Activated T-helper 1 cell treated with anti-CD3 and anti-CD28 coated beads, Interleukin-2, amount 50 U/mL, for 16 hours (primary cell): ENCODE data around the gene TIMM44.
"Not testable (repeated sequence)": the region's sequence is repeated elsewhere in the genome, so short reads cannot be mapped to it uniquely, and the experiment has no call there.

Experiments
- DNase-seq, 2 donors: peaks; one replicate each; pipeline ENCODE4 v3.0.0-alpha.2; 2020; ENCODE audit warnings: low read depth in 1 of 2, low spot score in 1 of 2

Gene TIMM44

DNA sequence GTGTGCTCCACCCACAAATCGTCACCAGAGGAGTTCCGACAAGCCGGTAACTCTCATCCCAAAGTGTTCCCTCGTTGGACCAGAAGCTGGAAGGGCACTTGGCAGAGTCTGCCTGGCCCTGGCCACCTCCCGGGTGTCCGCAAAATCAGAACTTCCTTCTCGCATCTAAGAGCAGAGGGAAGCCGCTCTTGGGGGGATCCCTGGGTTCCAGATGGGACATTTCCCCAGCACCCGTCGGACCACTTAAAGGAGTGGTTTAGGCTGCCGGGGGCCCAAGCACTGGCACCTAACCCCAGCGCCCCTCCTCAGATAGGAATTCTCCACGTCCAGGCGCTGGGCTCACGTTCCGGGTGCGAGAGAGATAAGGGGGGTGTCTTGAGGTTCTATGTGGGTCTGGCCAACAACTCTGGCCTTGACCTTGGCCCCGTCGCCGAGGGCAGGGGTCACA lies 40.6 kb downstream of the TIMM44 start:
- DNase-seq = no peak

- DNase-seq = no peak
Measured at GRCh38 chr19:7901337-7901736, 42.1 kb downstream of the TIMM44 start.

DNA sequence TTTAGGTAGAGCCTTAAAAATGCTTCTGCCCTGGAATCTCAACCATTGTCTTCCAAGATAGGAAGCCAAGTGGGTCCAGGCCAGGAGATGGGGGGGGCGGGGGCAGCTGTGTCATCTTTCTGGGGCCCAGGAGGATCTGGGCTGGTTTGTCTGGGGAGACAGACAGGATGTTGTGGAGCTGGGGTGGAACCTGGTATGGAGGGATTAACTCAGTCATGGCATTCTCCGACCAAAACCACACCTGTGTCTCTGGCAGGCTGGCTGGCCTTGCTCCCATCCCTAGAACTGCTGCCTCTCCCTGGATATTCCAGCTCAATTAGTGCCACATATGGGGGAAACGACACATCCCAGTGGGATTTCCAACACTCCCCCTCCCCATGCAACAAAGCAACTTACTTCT lies 42.5 kb downstream of the TIMM44 start:
- no peak for DNase-seq

- no peak for DNase-seq
Measured at GRCh38 chr19:7900401-7900870, 43.0 kb downstream of the TIMM44 start.

GRCh38 chr19:7899751-7900378 lies 43.6 kb downstream of the TIMM44 start:
- no peak for DNase-seq

GRCh38 chr19:7898967-7899366 lies 44.5 kb downstream of the TIMM44 start:
- DNase-seq = no peak

DNA sequence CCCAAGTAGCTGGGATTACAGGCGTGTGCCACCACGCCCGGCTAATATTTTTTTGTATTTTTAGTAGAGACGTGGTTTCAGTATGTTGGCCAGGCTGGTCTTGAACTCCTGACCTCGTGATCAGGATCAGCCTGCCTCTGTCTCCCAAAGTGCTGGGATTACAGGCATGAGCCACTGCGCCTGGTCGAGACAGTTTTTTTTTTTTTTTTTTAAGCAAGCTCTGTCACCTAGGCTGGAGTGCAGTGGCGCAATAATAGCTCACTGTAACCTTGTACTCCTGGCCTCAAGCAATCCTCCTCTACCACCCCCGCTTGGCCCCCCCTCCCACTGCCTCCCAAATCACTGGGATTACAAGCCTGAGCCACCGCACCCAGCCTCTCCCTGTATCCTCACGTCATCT lies 46.2 kb downstream of the TIMM44 start:
- no peak for DNase-seq

DNA sequence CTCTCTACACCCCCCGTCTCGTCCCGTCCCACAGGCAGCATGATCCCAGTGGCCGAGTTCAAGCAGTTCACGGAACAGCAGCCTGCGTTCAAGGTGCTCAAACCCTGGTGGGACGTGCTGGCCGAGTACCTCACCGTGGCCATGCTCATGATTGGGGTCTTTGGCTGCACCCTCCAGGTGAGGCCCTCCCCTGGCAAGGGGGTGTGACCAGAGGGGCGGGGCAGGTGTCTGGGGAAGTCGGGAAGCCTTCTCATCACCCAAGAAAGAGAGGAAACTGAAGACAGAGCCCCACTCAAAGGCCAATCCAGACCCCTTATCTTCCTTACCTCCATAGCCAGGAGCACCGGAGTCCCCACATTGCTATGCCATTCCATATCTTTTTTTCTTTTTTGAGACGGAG lies 47.9 kb downstream of the TIMM44 start:
- DNase-seq = no peak

DNA sequence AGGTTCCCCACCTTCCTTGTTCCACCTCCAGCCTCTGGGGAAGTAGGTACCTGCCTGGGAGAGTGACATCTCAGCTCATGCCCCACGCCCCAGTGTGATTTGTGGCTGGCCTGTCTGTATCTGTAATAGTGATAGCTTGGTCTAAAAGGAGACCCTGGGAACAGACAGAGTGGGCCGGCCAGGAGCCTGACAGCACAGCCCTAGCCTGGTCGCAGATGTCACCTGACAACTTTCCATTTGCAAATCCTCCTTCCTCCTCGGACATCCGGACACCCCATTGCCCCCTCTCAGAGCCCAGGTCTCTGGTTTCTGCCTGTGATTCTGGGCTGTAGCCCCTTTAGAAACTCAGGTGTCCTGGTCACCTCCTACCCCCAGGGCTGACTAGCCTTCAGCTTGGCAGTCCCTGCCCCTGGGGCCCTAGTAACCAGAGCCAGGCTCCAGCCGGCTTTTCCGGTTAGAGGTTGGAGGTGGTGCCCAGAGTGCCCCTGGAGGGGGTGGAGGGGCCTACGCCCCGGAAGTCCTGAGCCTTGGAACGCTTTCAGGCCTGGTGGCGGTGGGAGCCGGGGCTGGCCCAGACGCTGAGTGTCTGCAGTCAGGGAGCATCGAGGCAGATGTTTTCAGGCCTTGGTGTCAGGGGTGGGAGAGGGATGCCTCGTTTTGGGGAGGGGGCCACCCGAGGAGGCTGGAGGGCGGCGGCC lies 48.7 kb downstream of the TIMM44 start:
- DNase-seq = no peak

- not testable (repeated sequence) for DNase-seq
Measured at GRCh38 chr19:7893362-7894101, 49.9 kb downstream of the TIMM44 start.

DNA sequence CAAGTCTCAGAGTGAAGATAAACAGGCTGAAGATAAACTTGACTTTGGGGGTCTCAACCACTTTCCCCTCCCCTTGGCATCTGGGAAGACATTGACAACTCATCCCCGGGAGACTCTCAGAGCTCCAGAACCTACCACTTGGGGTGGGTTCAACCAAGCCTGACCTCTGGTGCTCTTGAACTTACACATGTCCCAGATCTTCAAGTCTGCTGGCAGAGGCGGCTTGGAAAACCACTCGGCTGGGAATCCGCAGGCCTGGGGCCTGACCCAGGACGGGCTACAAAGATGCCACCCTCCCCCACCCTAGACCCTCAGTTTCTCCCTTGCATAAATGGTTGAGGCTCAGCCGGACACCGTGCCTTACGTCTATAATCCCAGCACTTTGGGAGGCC lies 54.6 kb downstream of the TIMM44 start:
- no peak for DNase-seq

DNA sequence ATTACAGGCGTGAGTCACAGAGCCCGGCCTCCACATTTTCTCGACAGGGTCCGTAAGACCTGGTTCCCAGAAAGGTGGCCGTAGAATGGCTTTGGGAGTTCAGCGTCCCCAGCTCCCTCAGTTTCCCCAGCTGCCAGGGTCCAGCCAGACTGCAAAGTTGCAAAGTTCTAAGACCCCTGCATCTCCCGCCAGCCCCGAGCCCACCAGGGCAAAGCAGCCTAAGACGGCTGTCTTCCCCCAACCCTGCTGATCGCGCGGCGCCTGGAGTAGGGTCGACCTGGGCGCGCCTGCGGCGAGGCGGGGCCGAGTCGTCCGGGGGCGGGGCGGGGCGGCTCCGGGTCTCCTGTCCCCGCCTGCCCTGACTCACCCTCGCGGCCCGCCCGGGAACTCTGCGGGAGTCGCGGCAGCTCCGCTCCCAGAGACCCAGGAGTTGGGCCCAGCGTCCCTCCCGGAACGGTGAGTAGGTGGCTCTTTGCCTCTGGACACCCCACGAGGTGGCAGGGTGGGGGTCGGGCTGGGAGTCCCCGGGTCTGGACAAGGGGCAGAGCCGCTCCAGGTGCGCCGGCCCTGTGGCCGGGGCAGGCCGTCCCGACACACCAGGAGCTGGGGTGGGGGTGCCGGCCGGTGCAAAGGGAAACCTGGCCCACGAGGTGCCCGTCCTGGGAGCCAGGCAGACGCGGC lies 55.2 kb downstream of the TIMM44 start, which contains the start of gene LRRC8E:
Gene LRRC8E, plus strand, starts transcription at position 366 of the 681 bp plus-strand sequence. CDS start 7,094 bp downstream, outside the sequence.
- DNase-seq = no peak

DNA sequence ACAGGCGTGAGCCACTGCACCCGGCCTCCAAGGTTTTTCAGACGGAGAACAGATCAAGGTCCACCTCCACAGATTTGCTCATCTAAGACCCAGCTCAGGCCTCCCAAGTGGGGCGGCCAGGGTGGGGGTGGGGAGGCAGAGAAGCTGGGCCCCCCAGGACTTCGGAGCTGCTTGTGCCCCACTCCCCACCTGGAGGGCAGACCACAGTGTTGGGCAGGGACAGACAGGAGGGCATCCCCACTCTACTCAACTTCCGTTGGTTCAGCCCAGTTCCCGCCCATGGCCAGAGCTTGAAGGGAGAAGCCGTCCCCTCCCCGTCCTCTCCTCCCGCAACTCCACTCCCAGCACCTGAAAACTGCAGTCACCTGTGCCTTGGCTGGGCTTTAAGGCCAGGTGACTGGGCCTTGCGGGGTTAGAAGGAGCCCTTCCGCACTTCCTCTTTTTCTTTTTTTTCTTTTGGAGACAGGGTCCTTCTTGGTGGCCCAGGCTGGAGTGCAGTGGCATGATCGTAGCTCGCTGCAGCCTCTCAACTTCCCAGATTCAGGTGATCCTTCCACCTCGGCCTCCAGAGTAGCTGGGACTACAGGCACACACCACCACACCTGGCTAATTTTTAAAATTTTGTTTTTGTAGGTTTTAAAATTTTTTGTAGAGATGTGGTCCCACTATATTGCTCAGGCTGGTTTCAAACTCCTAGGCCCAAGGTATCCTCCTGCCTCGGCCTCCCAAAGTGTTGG lies 55.9 kb downstream of the TIMM44 start:
- no peak for DNase-seq

- no peak for DNase-seq
Measured at GRCh38 chr19:7885818-7886217, 57.6 kb downstream of the TIMM44 start.

GRCh38 chr19:7883796-7884570 lies 59.5 kb downstream of the TIMM44 start:
- DNase-seq = no peak

DNA sequence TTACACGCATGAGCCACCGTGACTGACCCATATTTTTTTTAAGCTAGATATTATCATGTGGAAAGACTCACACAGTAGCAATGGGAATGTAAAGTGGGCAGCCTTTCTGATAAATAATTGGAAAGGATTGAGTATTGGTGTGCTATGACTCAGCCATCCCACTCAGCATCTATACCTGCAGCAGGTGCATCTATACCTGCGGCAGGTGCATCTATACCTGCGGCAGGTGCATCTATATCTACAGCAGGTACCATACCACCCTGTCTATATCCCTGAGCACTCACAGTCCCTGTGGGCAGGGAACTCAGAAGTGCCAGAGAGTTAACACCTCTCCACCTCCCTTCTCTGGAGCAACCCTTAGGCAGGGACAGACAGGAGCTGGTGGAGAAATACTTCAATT lies 60.4 kb downstream of the TIMM44 start:
- DNase-seq = no peak

- DNase-seq = no peak
Measured at GRCh38 chr19:7881910-7882309, 61.6 kb downstream of the TIMM44 start.

DNA sequence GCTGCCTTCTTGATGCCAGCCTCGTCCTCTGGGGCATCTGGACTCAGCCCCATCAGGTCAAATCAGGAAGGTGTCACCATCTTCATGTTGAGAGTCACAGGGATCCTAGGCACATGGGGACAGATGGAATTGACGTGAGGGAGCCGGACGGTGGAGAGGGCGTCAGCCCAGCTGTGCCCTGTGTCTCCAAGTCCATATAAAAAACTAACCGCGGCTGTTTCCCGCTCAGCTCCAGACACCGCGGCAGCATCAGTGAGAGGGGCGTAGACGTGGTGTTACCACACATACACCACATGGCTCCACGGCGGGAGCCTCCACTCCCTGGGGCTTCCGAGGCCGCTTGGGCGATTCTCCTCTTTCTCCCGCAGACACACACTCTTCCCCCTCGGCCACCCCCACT lies 63.6 kb downstream of the TIMM44 start:
- DNase-seq = no peak

DNA sequence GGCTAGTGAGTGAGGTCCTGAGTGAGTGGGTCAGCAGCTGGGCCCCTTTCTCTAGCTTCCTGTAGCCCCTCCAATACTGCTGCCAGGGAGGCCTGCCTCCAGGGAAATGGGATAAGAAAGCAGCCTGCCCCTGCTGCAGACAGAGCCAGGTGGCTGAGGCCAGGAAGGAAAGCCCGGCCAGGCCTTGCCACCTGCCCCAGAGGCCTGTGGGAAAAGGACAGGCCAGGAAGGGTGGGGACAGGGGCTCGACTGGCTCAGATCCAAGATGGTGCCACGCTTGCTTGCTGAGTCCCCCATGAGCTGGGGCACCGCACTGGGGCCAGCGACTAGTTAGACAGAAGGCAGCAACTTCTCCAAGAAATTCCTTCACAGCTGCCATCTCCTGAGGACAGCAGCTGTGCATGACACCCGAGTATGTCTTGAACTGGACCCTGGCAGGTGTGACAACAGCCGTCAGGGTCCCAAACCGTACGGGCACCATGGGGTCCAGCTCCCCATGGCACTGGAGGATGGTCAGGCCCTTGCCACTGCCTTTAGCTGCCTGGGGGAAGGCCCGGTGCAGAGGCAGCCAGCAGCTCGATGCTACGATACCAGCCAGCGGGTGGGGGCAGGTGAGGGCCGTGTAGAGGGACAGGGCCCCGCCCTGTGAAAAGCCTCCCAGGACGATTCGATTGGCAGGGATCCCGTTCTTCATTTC lies 64.2 kb downstream of the TIMM44 start:
- no peak for DNase-seq
